HL-60 (cell line): ENCODE measurements around the gene HSPA12A.

Experiments
- CTCF ChIP-seq: IDR thresholded peaks from one replicate; pipeline ENCODE4 v1.5.1; 2011; ENCODE audit warnings: low read length, control low read depth, inconsistent platforms; ENCODE audit not compliant: insufficient read depth
- POLR2AphosphoS5 ChIP-seq: IDR thresholded peaks from 2 replicates; pipeline ENCODE4 v1.6.1; 2012; ENCODE audit warnings: low read depth

- TF ChIP-seq CTCF (no peak), POLR2AphosphoS5 (no peak)
These were observed 81.5 kb downstream of the HSPA12A start for GRCh38 chr10:116660860-116661259.
